Keratinocyte (primary cell): ENCODE results near the gene SIGLEC7.

Experiments
- CTCF ChIP-seq, 3 experiments: IDR thresholded peaks in 1 of 3; conservative IDR thresholded peaks in 1 of 3; optimal IDR thresholded peaks in 1 of 3; 2 replicates in 2 of 3; 3 replicates in 1 of 3; pipeline versions ENCODE3 to v1.5.1; 2011; ENCODE audit warnings: low read length in 3 of 3, mild to moderate bottlenecking in 3 of 3, moderate library complexity in 2 of 3, control low read depth in 1 of 3, inconsistent platforms in 1 of 3; ENCODE audit not compliant: insufficient read depth in 2 of 3; ENCODE audit errors: extremely low read depth in 1 of 3
- EZH2 ChIP-seq: IDR thresholded peaks from one replicate; pipeline ENCODE4 v1.6.1; 2012; ENCODE audit warnings: inconsistent platforms, mild to moderate bottlenecking, low read length, moderate library complexity

- no peak for TF ChIP-seq EZH2
- TF ChIP-seq CTCF (optimal IDR thresholded peaks at IDR 0.05 in 1 of 3, IDR thresholded peaks at IDR 0.05 in 1 of 3, conservative IDR thresholded peaks at IDR 0.05 in 1 of 3; ENCODE audit: extremely low read depth in 1 of 3, insufficient read depth in 2 of 3, low read length in 3 of 3): no peak
These were observed 48.4 kb upstream of the SIGLEC7 start for GRCh38 chr19:51093510-51094345.
